ENCODE results near the gene MMP20. TPM values are rescaled to one million over a fixed set of nuclear protein-coding genes. Genes with fewer than 3 reads are reported as not detected.

MMP20 gene
- polyA plus RNA-seq, 2 of the 4 experiments (the other 2 are of a cell fraction) = not detected

GRCh38 chr11:102539567-102539966, 85.6 kb downstream of the MMP20 start:
- Histone ChIP-seq H3K9me3 (no peaks in the 10 kb centered on the region), H3K4me1 (no peaks in the 10 kb centered on the region), H3K4me2 (no peak overlapping the region), H3K4me3 (no peak overlapping the region), H3K27ac (no peak overlapping the region)
- DNase-seq (ENCODE audit: low read depth in 1 of 2, low spot score in 1 of 2) = no peak
- no peak for TF ChIP-seq PHF8 (IDR thresholded peaks at IDR 0.05; ENCODE audit: borderline replicate concordance, low read depth)
- no peak for TF ChIP-seq RAD21 (conservative IDR thresholded peaks at IDR 0.05 in 1 of 2, IDR thresholded peaks at IDR 0.05 in 1 of 2)
- no peak for TF ChIP-seq JUNB (IDR thresholded peaks at IDR 0.05)
- no peak for TF ChIP-seq TP53 (CRISPR knock-in tag; IDR thresholded peaks at IDR 0.05)
- no peak for TF ChIP-seq ZSCAN20 (CRISPR knock-in tag; IDR thresholded peaks at IDR 0.05)
- TF ChIP-seq NR3C1 (IDR thresholded peaks at IDR 0.05) = no peak
- WGBS (ENCODE audit: missing lambda C conversion rate) = 72% methylated on average over 2 of the region's 2 CpGs
- POLR2A ChIA-PET = no interaction called here
- ATAC-seq = no peak
- FAIRE-seq = no peak
- CTCF ChIA-PET = no interaction called here

GRCh38 chr11:102538932-102539331, 86.2 kb downstream of the MMP20 start:
- ATAC-seq = no peak
- POLR2A ChIA-PET = no interaction called here
- WGBS (ENCODE audit: missing lambda C conversion rate) = 94% methylated on average over 4 of the region's 4 CpGs

GRCh38 chr11:102534261-102534872, 90.8 kb downstream of the MMP20 start:
- Histone ChIP-seq H3K27ac (no peak overlapping the region), H3K9me3 (no peaks in the 10 kb centered on the region), H3K4me1 (peaks cover 19% of the 10 kb centered on the region), H3K4me3 (no peak overlapping the region), H3K4me2 (no peak overlapping the region)
- WGBS (ENCODE audit: missing lambda C conversion rate) = 73% methylated on average over 6 of the region's 6 CpGs
- ChIA-PET CTCF (interaction anchor here (1.5 to 2.0 kb wide), 2 partner anchors 10 to 16 kb away, joined by 3 to 7 read pairs; no protein-coding TSS in a partner anchor), POLR2A (no interaction called here)
- ATAC-seq = peak in 1 of 2 experiments; percentile 54; a peak in 2 of 6 replicates
- FAIRE-seq = no peak
- DNase-seq (ENCODE audit: low read depth in 1 of 2, low spot score in 1 of 2) = no peak
- TF ChIP-seq CHD4 (IDR thresholded peaks at IDR 0.05; ENCODE audit: borderline replicate concordance) = no peak
- TF ChIP-seq RAD21 (conservative IDR thresholded peaks at IDR 0.05 in 1 of 2, IDR thresholded peaks at IDR 0.05 in 1 of 2) = peak in 1 of 2 experiments; percentile 30; a peak in 1 of 5 replicates

More at GRCh38 chr11:102538932-102539331, 86.2 kb downstream of the MMP20 start:
- no peak overlapping the region for H3K4me3 ChIP-seq
- H3K27ac ChIP-seq = peak overlapping the region in 1 of 2 experiments; percentile 28; a peak in 1 of 6 replicates
- CTCF ChIA-PET = no interaction called here
- no peak for FAIRE-seq
- TF ChIP-seq HOXA7 (CRISPR knock-in tag; IDR thresholded peaks at IDR 0.05) (no peak), TFCP2L1 (CRISPR knock-in tag; IDR thresholded peaks at IDR 0.05) (no peak), RNF2 (IDR thresholded peaks at IDR 0.05; ENCODE audit: borderline replicate concordance, low read depth) (no peak), SREBF2 (IDR thresholded peaks at IDR 0.05) (no peak), POLR2AphosphoS2 (conservative IDR thresholded peaks at IDR 0.05; ENCODE audit: low read length) (no peak), MYC (IDR thresholded peaks at IDR 0.05; ENCODE audit: borderline replicate concordance, low read length) (no peak), CHD2 (IDR thresholded peaks at IDR 0.05; ENCODE audit: low read length, partially characterized antibody) (no peak), CBX2 (IDR thresholded peaks at IDR 0.05; ENCODE audit: borderline replicate concordance, low read depth) (no peak), HDAC2 (IDR thresholded peaks at IDR 0.05) (no peak), KDM1A (IDR thresholded peaks at IDR 0.05; ENCODE audit: low read depth) (no peak), CTCF (IDR thresholded peaks at IDR 0.05) (no peak)
- no peak overlapping the region for H3K4me2 ChIP-seq
- no peaks in the 10 kb centered on the region for H3K4me1 ChIP-seq
- no peaks in the 10 kb centered on the region for H3K9me3 ChIP-seq
- no peak for DNase-seq (ENCODE audit: low read depth in 1 of 2, low spot score in 1 of 2)

- peak within 1 kb of the TSS; percentile 66 to 83 for H3K27ac ChIP-seq
- DNase-seq (ENCODE audit: low read depth in 1 of 2, low spot score in 1 of 2) = peak; percentile 46 to 59
- peaks cover 39% of the 10 kb centered on the region for H3K4me1 ChIP-seq
- H3K4me2 ChIP-seq = peak within 1 kb of the TSS; percentile 78
- no peaks in the 10 kb centered on the region for H3K9me3 ChIP-seq
- TF ChIP-seq MAX (IDR thresholded peaks at IDR 0.05) (peak; percentile 32; the same call in 1 of the 2 replicates), NFE2L2 (conservative IDR thresholded peaks at IDR 0.05; ENCODE audit: low read length) (no peak), HMGXB4 (CRISPR knock-in tag; IDR thresholded peaks at IDR 0.05; ENCODE audit: borderline replicate concordance) (no peak), TP53 (CRISPR knock-in tag; IDR thresholded peaks at IDR 0.05) (no peak), NPAS2 (CRISPR knock-in tag; IDR thresholded peaks at IDR 0.05; ENCODE audit: borderline replicate concordance) (no peak), NR3C1 (IDR thresholded peaks at IDR 0.05) (no peak), POLR2A (IDR thresholded peaks at IDR 0.05; ENCODE audit: low read length) (peak; percentile 28; the same call in 1 of the 2 replicates), CBX2 (IDR thresholded peaks at IDR 0.05; ENCODE audit: borderline replicate concordance, low read depth) (no peak), MAZ (IDR thresholded peaks at IDR 0.05; ENCODE audit: borderline replicate concordance, low read depth, low read length) (no peak), FOSL2 (IDR thresholded peaks at IDR 0.05) (no peak), FOSL2 (CRISPR knock-in tag; IDR thresholded peaks at IDR 0.05) (peak; percentile 35; the same call in 1 of the 2 replicates)
- ChIA-PET POLR2A (no interaction called here), CTCF (interaction anchor here (1.1 kb wide), 1 partner anchor 16 kb away, joined by 3 read pairs; no protein-coding TSS in a partner anchor)
- peak; percentile 94 for ATAC-seq
- WGBS (ENCODE audit: missing lambda C conversion rate) = 2% methylated on average over 8 of the region's 8 CpGs
- peak within 1 kb of the TSS; percentile 33 for H3K4me3 ChIP-seq
- FAIRE-seq = no peak
Measured at GRCh38 chr11:102530558-102530957, 94.6 kb downstream of the MMP20 start, which contains the start of gene MMP7. Gene MMP7, minus strand, starts transcription at chr11:102530747. Its CDS starts 47 bp downstream, at chr11:102530700.

Data from A549 (cell line).